Mammary epithelial cell (primary cell): ENCODE measurements around the gene CCDC116.

ENCODE experiments used
- EZH2 ChIP-seq: IDR thresholded peaks from 2 replicates; pipeline ENCODE4 v1.6.1; 2012; ENCODE audit warnings: low read length, inconsistent platforms, borderline replicate concordance
- TF ChIP-seq, protein P1 (sequence below), 2 donors: IDR thresholded peaks in 1 of 2; conservative IDR thresholded peaks in 1 of 2; 2 replicates each; pipeline ENCODE4 v1.5.1; 2011 to 2012; ENCODE audit warnings: inconsistent platforms in 2 of 2, low read length in 2 of 2, mild to moderate bottlenecking in 2 of 2, control low read depth in 1 of 2, low read depth in 1 of 2; ENCODE audit not compliant: insufficient read depth in 1 of 2; ENCODE audit errors: extremely low read depth in 1 of 2

DNA sequence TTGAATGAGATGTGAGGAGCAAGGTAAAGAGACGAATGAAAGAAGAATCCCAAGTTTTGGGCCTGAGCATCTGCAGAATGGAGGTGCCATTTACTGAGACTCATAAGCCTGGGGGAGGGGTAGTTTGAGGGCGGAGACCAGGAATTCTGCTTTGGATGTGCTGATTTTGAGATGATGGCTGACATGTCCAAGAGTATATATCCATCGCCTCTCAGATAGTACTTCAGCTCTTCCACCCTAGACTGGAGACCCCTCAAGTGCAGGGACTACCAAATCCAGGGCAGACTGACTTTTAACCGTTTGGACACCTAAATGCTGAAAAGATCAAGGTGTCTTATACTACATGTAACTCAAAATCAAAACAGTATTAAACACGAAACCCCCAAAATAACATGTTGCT lies 8.2 kb downstream of the CCDC116 start:
- TF ChIP-seq, protein P1, sequence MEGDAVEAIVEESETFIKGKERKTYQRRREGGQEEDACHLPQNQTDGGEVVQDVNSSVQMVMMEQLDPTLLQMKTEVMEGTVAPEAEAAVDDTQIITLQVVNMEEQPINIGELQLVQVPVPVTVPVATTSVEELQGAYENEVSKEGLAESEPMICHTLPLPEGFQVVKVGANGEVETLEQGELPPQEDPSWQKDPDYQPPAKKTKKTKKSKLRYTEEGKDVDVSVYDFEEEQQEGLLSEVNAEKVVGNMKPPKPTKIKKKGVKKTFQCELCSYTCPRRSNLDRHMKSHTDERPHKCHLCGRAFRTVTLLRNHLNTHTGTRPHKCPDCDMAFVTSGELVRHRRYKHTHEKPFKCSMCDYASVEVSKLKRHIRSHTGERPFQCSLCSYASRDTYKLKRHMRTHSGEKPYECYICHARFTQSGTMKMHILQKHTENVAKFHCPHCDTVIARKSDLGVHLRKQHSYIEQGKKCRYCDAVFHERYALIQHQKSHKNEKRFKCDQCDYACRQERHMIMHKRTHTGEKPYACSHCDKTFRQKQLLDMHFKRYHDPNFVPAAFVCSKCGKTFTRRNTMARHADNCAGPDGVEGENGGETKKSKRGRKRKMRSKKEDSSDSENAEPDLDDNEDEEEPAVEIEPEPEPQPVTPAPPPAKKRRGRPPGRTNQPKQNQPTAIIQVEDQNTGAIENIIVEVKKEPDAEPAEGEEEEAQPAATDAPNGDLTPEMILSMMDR (conservative IDR thresholded peaks at IDR 0.05 in 1 of 2, IDR thresholded peaks at IDR 0.05 in 1 of 2; ENCODE audit: extremely low read depth in 1 of 2, insufficient read depth in 1 of 2, low read depth in 1 of 2, low read length in 2 of 2), result no peak
- no peak for TF ChIP-seq EZH2
